ENCODE results near the gene FEZ2. TPM values are rescaled to one million over a fixed set of nuclear protein-coding genes. Genes with fewer than 3 reads are reported as not detected.

Gene FEZ2, protein sequence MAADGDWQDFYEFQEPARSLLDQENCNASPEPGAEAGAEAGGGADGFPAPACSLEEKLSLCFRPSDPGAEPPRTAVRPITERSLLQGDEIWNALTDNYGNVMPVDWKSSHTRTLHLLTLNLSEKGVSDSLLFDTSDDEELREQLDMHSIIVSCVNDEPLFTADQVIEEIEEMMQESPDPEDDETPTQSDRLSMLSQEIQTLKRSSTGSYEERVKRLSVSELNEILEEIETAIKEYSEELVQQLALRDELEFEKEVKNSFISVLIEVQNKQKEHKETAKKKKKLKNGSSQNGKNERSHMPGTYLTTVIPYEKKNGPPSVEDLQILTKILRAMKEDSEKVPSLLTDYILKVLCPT
- total RNA-seq (72.4 and 73.5 TPM in 2 replicates), polyA plus RNA-seq (28.1 and 41.2 TPM in 2 replicates), polyA minus RNA-seq (24.7 and 28.9 TPM in 2 replicates), Bru-seq, nascent RNA (percentile 96 among the genes with signal in this experiment), BruChase-seq, experiment 1, labeled RNA remaining after a 6-hour chase (percentile 90 among the genes with signal in this experiment), BruChase-seq, experiment 2, labeled RNA remaining after a 2-hour chase (percentile 95 among the genes with signal in this experiment)
- polyA plus RNA-seq (2011; cell fraction: cytosol; rRNA removed), result 44.1 and 46.1 TPM in 2 replicates
- 42.3 and 62.0 TPM in 2 replicates for polyA plus RNA-seq (2011; cell fraction: nucleus; rRNA removed)
- 134 and 161 TPM in 2 replicates for polyA plus RNA-seq (2012)
- polyA minus RNA-seq (2011; cell fraction: cytosol; rRNA and poly(A)+ RNA removed), result 6.8 TPM
- 61.0 and 82.1 TPM in 2 replicates for polyA minus RNA-seq (2011; cell fraction: nucleus; rRNA and poly(A)+ RNA removed)
- long read RNA-seq, transcript FEZ2-204 (8 exons, 1,931 nt), result major isoform, 25 of 353 reads
- long read RNA-seq, transcript FEZ2-215 (5 exons, 781 nt), result minor isoform, 7 of 353 reads
- long read RNA-seq, partial matches to known transcripts, result 3 of 353 reads
- long read RNA-seq, other reads (novel, unspliced or antisense), result 316 of 353 reads

DNA sequence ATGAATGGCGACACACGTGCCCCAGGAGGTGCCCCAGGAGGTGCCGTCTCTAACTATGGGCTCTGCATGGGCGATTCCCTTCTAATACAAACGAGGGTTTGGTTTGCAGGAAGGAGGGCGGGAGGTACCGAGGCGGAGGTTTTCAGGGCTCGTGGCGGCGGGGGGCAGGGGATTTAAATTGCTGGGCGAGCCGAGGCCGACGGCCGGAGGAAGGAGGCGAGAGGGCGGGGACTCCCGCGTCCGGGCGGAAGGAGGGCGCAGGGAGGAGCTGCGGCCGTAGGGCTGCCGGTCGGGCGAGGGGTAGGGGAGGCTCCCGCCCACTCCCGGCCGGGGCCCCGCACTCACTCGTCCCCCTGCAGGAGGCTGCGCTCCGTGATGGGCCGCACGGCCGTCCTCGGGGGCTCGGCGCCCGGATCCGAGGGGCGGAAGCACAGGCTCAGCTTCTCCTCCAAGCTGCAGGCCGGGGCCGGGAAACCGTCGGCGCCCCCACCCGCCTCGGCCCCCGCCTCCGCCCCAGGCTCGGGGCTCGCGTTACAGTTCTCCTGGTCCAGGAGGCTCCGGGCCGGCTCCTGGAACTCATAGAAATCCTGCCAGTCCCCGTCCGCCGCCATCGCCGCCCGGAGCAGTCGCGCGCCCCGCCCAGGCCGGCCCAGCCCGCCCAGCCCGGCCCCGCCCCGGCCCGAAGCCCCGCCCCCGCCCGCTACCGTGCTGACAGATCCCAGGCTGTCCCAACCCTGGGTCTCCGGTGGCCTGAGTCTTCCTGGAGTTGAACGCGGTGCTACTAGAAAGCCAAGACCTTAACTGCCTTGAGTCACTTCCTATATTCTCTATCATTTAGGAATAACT is at the start of gene FEZ2:
TSS of gene FEZ2 (minus strand) at position 637 of the 846 bp plus-strand sequence. CDS start at position 611, 26 bp downstream.
- Histone ChIP-seq H3K4me2 (ENCODE audit: insufficient read depth, low read length) (peak within 1 kb of the TSS; percentile 99), H3K27me3 (ENCODE audit: control insufficient read depth in 2 of 2, insufficient read depth in 2 of 2, low read length in 2 of 2) (no peaks in the 10 kb centered on the region), H3K79me2 (ENCODE audit: control insufficient read depth, insufficient read depth, low read length) (peaks cover 48% of the 10 kb centered on the region), H2AFZ (ENCODE audit: low read depth, low read length) (peak within 1 kb of the TSS; percentile 71), H3K9me1 (replicated peaks; ENCODE audit: control insufficient read depth, extremely low read depth, insufficient read depth, low read length) (no peaks in the 10 kb centered on the region), H3K4me1 (ENCODE audit: control insufficient read depth, extremely low read depth, insufficient read depth, low read length) (peaks cover 22% of the 10 kb centered on the region), H3K9ac (replicated peaks; ENCODE audit: extremely low read depth, insufficient read depth, low read length) (peak within 1 kb of the TSS; percentile 82), H3K9me3 (replicated peaks; ENCODE audit: control insufficient read depth, insufficient read depth, low read length) (no peaks in the 10 kb centered on the region), H3K27ac (ENCODE audit: insufficient read depth, low read depth, low read length) (peak within 1 kb of the TSS; percentile 65), H3K4me3 (replicated peaks in 1 of 3; ENCODE audit: insufficient read depth in 1 of 3, low read depth in 1 of 3, low read length in 3 of 3) (peak within 1 kb of the TSS; percentile 86 to 98 (median 97)), H4K20me1 (replicated peaks; ENCODE audit: control insufficient read depth, extremely low read depth, insufficient read depth, low read length) (peaks cover 2% of the 10 kb centered on the region), H3K36me3 (ENCODE audit: control insufficient read depth in 2 of 2, extremely low read depth in 1 of 2, insufficient read depth in 2 of 2, low read length in 2 of 2) (peaks cover 2 to 4% of the 10 kb centered on the region in 2 experiments)
- FAIRE-seq (peak; percentile 70), DNase-seq (ENCODE audit: low read depth, low spot score) (peak; percentile 73)
- TF ChIP-seq POLR2AphosphoS5 (IDR thresholded peaks at IDR 0.05; ENCODE audit: insufficient read depth, low read depth, low read length) (peak; percentile 58), POLR2A (IDR thresholded peaks at IDR 0.05; ENCODE audit: low read depth, low read length) (peak; percentile 74), JUN (IDR thresholded peaks at IDR 0.05; ENCODE audit: borderline replicate concordance, insufficient read depth, insufficient read length, low read depth) (peak; percentile 19), FOS (IDR thresholded peaks at IDR 0.05; ENCODE audit: borderline replicate concordance, insufficient read depth, low read length) (peak; percentile 19), EZH2 (IDR thresholded peaks at IDR 0.05; ENCODE audit: borderline replicate concordance, low read depth, low read length, severe bottlenecking) (no peak), MYC (IDR thresholded peaks at IDR 0.05; ENCODE audit: low read depth, low read length) (no peak)
- intact Hi-C loops (cut with micrococcal nuclease), result loop anchor here (1.0 to 2.0 kb wide), 2 partner anchors 29 to 67 kb away; no protein-coding TSS in a partner anchor
- POLR2A ChIA-PET, result interaction anchor here (0.7 to 0.9 kb wide), 2 partner anchors 35 to 49 kb away, joined by 3 read pairs; no protein-coding TSS in a partner anchor
- dilution Hi-C loops (cut with MboI; ENCODE audit: extremely low pct_ligation_motif_present, low sequenced_read_pairs), result no loop called here
- CTCF ChIA-PET, result interaction anchor here (0.7 to 1.1 kb wide), 6 partner anchors 15 to 67 kb away, joined by 3 to 8 read pairs (median 4); no protein-coding TSS in a partner anchor
- BruUV-seq (replicated peaks), result no TSS peak
